K562 (cell line): ENCODE results near the gene USP48. TPM values are rescaled to one million over a fixed set of nuclear protein-coding genes. Genes with fewer than 3 reads are reported as not detected.

Experiments used
- BACH1 ChIP-seq: fragments of 200-800 bp; sonication (Bioruptor generic); IDR thresholded peaks from 2 replicates; pipeline ENCODE4 v1.6.1; 2016; ENCODE audit warnings: missing genetic modification characterization, missing compliant biosample characterization
- EZH2 ChIP-seq: IDR thresholded peaks from 2 replicates; pipeline ENCODE4 v1.6.1; 2012; ENCODE audit warnings: low read depth, mild to moderate bottlenecking, inconsistent platforms, low read length, borderline replicate concordance
- HDAC3 ChIP-seq: fragments of 450-650 bp; IDR thresholded peaks from 2 replicates; pipeline ENCODE4 v1.6.1; 2018; ENCODE audit warnings: borderline replicate concordance, mild to moderate bottlenecking, moderate library complexity; ENCODE audit not compliant: partially characterized antibody
- HDAC8 ChIP-seq: fragments of 450-650 bp; IDR thresholded peaks from 2 replicates; pipeline ENCODE4 v1.6.1; 2016; ENCODE audit warnings: mild to moderate bottlenecking, missing genetic modification characterization, moderate library complexity, missing compliant biosample characterization
- HEY1 ChIP-seq: fragments of 250-450 bp; sonication (Bioruptor Pico); IDR thresholded peaks from 2 replicates; pipeline ENCODE4 v1.5.0; 2020; ENCODE audit warnings: mild to moderate bottlenecking, moderate library complexity, borderline replicate concordance
- HMGN3 ChIP-seq: IDR thresholded peaks from 2 replicates; pipeline ENCODE4 v1.6.1; 2011; ENCODE audit warnings: borderline replicate concordance, low read depth, mild to moderate bottlenecking, mixed read lengths, low read length; ENCODE audit not compliant: insufficient read length; ENCODE audit errors: extremely low read depth
- MEF2A ChIP-seq: IDR thresholded peaks from 2 replicates; pipeline ENCODE4 v1.6.1; 2011; ENCODE audit warnings: low read depth, mild to moderate bottlenecking, low read length, moderate library complexity; ENCODE audit not compliant: control insufficient read depth
- NFRKB ChIP-seq: fragments of 450-650 bp; IDR thresholded peaks from 2 replicates; pipeline ENCODE4 v1.6.1; 2016; ENCODE audit warnings: low read depth
- RBM34 ChIP-seq: fragments of 200-400 bp; formaldehyde crosslinking; IDR thresholded peaks from 2 replicates; pipeline ENCODE4 v1.6.1; 2018; ENCODE audit warnings: low read length, borderline replicate concordance; ENCODE audit not compliant: insufficient read depth
- SAP30 ChIP-seq: fragments of 200-600 bp; sonication (generic); IDR thresholded peaks from 2 replicates; pipeline ENCODE4 v1.6.1; 2012; ENCODE audit warnings: borderline replicate concordance, low read depth, mild to moderate bottlenecking, moderate library complexity, low read length, control low read depth, inconsistent platforms; ENCODE audit not compliant: insufficient read depth, poor library complexity, severe bottlenecking
- SMAD1 ChIP-seq: fragments of 150-350 bp; IDR thresholded peaks from 2 replicates; pipeline ENCODE4 v1.6.1; 2014; ENCODE audit warnings: low read length, low read depth; ENCODE audit not compliant: partially characterized antibody
- SMARCA5 ChIP-seq: fragments of 450-650 bp; IDR thresholded peaks from 2 replicates; pipeline ENCODE4 v1.6.1; 2016
- TFAM ChIP-seq: fragments of 250-450 bp; sonication (Bioruptor Pico); conservative IDR thresholded peaks from 2 replicates; pipeline ENCODE4 v1.5.0; 2021; ENCODE audit warnings: mild to moderate bottlenecking, moderate library complexity
- XRCC3 ChIP-seq: fragments of 450-650 bp; IDR thresholded peaks from 2 replicates; pipeline ENCODE4 v1.6.1; 2017; ENCODE audit warnings: mild to moderate bottlenecking, moderate library complexity
- ZNF143 ChIP-seq: sonication (generic); formaldehyde crosslinking; IDR thresholded peaks from 2 replicates; pipeline ENCODE4 v1.9.0; 2022; ENCODE audit warnings: mild to moderate bottlenecking, missing genetic modification reagents
- ZNF551 ChIP-seq: fragments of 250-450 bp; sonication (Bioruptor Pico); IDR thresholded peaks from 2 replicates; pipeline ENCODE4 v1.5.0; 2021; ENCODE audit warnings: mild to moderate bottlenecking, moderate library complexity
- ZNF696 ChIP-seq: fragments of 250-450 bp; sonication (Bioruptor Pico); conservative IDR thresholded peaks from 2 replicates; pipeline ENCODE4 v1.4.0; 2020; ENCODE audit warnings: mild to moderate bottlenecking, moderate library complexity
- ZNF79 ChIP-seq: fragments of 250-450 bp; sonication (Bioruptor Pico); IDR thresholded peaks from 2 replicates; pipeline ENCODE4 v1.4.0; 2020; ENCODE audit warnings: low read depth, mild to moderate bottlenecking, moderate library complexity
- polyA plus RNA-seq, 8 experiments: library from polyadenylated mRNA; depleted of rRNA in 4 of 8; stranded (reverse) in 5 of 8; unstranded in 3 of 8; fragments of >200 nt; fragmentation: Nextera tagmentation in 2 of 8; fragmentation: Illumina TruSeq in 1 of 8; extraction: Ambion mirVana in 2 of 8; extraction: Trizol in 1 of 8; gene quantifications; 2 replicates each; pipeline versions ENCODE4 v1.2.1 to v1.2.3, GENCODE V29; 2011 to 2014; ENCODE audit warnings: inconsistent platforms in 1 of 8, missing spikeins in 1 of 8
- total RNA-seq, 7 experiments: library from RNA; depleted of rRNA in 6 of 7; stranded (reverse); fragments of >200 nt in 6 of 7; fragmentation: Illumina TruSeq in 2 of 7; extraction: Trizol in 2 of 7; gene quantifications; 2 replicates each; pipeline versions ENCODE4 v1.2.1 to v1.2.3, GENCODE V29; 2011 to 2021; ENCODE audit warnings: low replicate concordance in 1 of 7
- TF ChIP-seq, protein P1 (sequence below): fragments of 250-450 bp; sonication (Bioruptor Pico); IDR thresholded peaks from 2 replicates; pipeline ENCODE4 v1.5.1; 2021; ENCODE audit warnings: mild to moderate bottlenecking
- TF ChIP-seq, protein P2 (sequence below): fragments of 250-450 bp; sonication (Bioruptor Pico); IDR thresholded peaks from 2 replicates; pipeline ENCODE4 v1.4.0; 2020; ENCODE audit warnings: mild to moderate bottlenecking
- TF ChIP-seq, protein P3 (sequence below): fragments of 250-450 bp; sonication (Bioruptor Pico); IDR thresholded peaks from 2 replicates; pipeline ENCODE4 v1.4.0; 2020; ENCODE audit warnings: borderline replicate concordance

Gene USP48
- total and polyA plus RNA-seq, 9 of the 15 experiments (the other 6 are each of a cell fraction or from before 2014, with no cell fraction given): 23.3 to 123 (median 106) TPM

DNA sequence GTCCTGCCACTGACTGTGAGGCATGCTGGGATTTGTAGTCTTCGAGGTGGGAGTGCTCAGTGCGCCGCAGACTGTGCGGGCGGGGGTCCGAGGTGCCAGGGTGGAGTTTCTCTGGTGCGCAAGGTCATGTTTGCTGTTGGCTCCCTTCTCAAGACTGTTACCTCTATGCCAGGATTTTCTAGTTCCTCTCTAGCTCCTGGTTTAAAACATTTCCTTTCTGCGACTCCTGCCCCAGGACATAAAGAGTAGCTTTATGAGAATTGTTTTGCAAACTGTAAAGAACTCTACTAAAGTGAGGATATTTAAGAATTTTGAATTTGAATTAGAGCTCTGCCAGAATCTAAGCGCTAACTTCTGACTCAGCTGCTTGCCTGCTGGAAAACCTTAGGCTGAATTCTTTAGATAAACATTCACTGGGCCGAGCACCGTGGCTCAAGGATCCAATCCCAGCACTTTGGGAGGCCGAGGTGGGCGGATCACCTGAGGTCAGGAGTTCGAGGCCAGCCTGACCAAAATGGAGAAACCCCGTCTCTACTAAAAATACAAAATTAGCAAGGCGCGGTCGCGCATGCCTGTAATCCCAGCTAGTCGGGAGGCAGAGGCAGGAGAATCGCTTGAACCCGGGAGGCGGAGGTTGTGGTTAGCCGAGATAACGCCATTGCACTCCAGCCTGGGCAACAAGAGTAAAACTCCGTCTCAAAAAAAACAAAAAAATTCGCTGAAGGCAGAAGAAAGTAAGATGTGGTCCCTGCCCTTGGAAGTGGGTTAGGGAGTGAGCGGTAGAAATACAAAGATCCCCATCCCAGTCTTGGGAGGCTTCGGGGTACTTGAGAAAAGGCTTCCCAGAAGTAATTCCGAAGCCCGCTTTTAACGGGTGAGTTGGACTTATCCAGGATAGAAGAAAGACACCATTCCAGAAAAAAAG is 992 bp upstream of the USP48 start (continued):
- TF ChIP-seq, protein P1, sequence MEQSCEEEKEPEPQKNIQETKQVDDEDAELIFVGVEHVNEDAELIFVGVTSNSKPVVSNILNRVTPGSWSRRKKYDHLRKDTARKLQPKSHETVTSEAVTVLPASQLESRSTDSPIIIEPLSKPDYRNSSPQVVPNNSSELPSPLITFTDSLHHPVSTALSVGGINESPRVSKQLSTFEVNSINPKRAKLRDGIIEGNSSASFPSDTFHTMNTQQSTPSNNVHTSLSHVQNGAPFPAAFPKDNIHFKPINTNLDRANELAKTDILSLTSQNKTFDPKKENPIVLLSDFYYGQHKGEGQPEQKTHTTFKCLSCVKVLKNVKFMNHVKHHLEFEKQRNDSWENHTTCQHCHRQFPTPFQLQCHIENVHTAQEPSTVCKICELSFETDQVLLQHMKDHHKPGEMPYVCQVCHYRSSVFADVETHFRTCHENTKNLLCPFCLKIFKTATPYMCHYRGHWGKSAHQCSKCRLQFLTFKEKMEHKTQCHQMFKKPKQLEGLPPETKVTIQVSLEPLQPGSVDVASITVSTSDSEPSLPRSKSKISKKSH (CRISPR knock-in tag): no peak
- TF ChIP-seq EZH2 (no peak), HEY1 (CRISPR knock-in tag) (no peak), SMARCA5 (no peak; the same call in none of the 2 replicates), ZNF79 (CRISPR knock-in tag) (0 out of 2 replicates have a peak, but pooled peaks have one; percentile 63), HDAC3 (peak; percentile 13), SAP30 (no peak), BACH1 (tag) (peak; percentile 89), TFAM (no peak), ZNF551 (CRISPR knock-in tag) (no peak), NFRKB (peak; percentile 96), XRCC3 (no peak), SMAD1 (no peak), ZNF696 (CRISPR knock-in tag) (no peak), ZNF143 (CRISPR knock-in tag) (peak; percentile 96), RBM34 (no peak), MEF2A (no peak), HMGN3 (peak; percentile 48), HDAC8 (no peak)
- TF ChIP-seq, protein P2, sequence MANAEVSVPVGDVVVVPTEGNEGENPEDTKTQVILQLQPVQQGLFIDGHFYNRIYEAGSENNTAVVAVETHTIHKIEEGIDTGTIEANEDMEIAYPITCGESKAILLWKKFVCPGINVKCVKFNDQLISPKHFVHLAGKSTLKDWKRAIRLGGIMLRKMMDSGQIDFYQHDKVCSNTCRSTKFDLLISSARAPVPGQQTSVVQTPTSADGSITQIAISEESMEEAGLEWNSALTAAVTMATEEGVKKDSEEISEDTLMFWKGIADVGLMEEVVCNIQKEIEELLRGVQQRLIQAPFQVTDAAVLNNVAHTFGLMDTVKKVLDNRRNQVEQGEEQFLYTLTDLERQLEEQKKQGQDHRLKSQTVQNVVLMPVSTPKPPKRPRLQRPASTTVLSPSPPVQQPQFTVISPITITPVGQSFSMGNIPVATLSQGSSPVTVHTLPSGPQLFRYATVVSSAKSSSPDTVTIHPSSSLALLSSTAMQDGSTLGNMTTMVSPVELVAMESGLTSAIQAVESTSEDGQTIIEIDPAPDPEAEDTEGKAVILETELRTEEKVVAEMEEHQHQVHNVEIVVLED: peak; percentile 62; the same call in 1 of the 2 replicates
- TF ChIP-seq, protein P3, sequence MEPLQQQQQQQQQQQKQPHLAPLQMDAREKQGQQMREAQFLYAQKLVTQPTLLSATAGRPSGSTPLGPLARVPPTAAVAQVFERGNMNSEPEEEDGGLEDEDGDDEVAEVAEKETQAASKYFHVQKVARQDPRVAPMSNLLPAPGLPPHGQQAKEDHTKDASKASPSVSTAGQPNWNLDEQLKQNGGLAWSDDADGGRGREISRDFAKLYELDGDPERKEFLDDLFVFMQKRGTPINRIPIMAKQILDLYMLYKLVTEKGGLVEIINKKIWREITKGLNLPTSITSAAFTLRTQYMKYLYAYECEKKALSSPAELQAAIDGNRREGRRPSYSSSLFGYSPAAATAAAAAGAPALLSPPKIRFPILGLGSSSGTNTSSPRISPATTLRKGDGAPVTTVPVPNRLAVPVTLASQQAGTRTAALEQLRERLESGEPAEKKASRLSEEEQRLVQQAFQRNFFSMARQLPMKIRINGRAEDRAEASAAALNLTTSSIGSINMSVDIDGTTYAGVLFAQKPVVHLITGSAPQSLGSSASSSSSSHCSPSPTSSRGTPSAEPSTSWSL (CRISPR knock-in tag): 0 out of 2 replicates have a peak, but pooled peaks have one; percentile 3
